Uterus (tissue), 4 donors: ENCODE measurements around the gene COL5A1. TPM values are rescaled to one million over a fixed set of nuclear protein-coding genes. Genes with fewer than 3 reads are reported as not detected.

ENCODE experiments used
- DNase-seq, 2 donors: peaks; one replicate each; pipeline ENCODE4 v3.0.0-alpha.2; 2019 to 2020
- H3K27ac ChIP-seq, 2 donors: fragments of 200-600 bp; sonication (generic); 1 replicate in 1 of 2; 2 replicates in 1 of 2; pipeline ENCODE4 v1.5.1; 2016 to 2018
- H3K27me3 ChIP-seq, 2 donors: fragments of 200-600 bp; sonication (generic); one replicate each; pipeline ENCODE4 v1.5.1; 2018 to 2019; ENCODE audit warnings: control low read depth in 1 of 2
- H3K36me3 ChIP-seq, 2 donors: fragments of 200-600 bp; sonication (generic); one replicate each; pipeline ENCODE4 v1.5.1; 2019; ENCODE audit warnings: control low read depth in 1 of 2
- H3K4me1 ChIP-seq, 2 donors: fragments of 200-600 bp; sonication (generic); one replicate each; pipeline ENCODE4 v1.5.1; 2018 to 2019; ENCODE audit warnings: control low read depth in 1 of 2
- H3K4me3 ChIP-seq, 2 donors: fragments of 200-600 bp; sonication (generic); 1 replicate in 1 of 2; 2 replicates in 1 of 2; pipeline ENCODE4 v1.5.1; 2018 to 2019; ENCODE audit warnings: mild to moderate bottlenecking in 1 of 2
- H3K9me3 ChIP-seq, 2 donors: fragments of 200-600 bp; sonication (generic); one replicate each; pipeline ENCODE4 v1.5.1; 2019; ENCODE audit warnings: control low read depth in 1 of 2
- CTCF ChIP-seq, 4 experiments: fragments of 200-600 bp in 2 of 4; fragments of 450-650 bp in 2 of 4; sonication (generic) in 2 of 4; IDR thresholded peaks; one replicate each; pipeline ENCODE4 v1.5.1; 2016 to 2019; ENCODE audit warnings: antibody characterized with exemption in 4 of 4, mild to moderate bottlenecking in 2 of 4, moderate library complexity in 1 of 4
- POLR2A ChIP-seq, 2 donors: fragments of 450-650 bp; IDR thresholded peaks; one replicate each; pipeline ENCODE4 v1.6.1; 2016; ENCODE audit warnings: antibody characterized with exemption in 2 of 2, mild to moderate bottlenecking in 1 of 2, moderate library complexity in 1 of 2
- intact Hi-C: fragments of 100-400 bp; cut with DNase I; formaldehyde crosslinking; loops from one replicate; pipeline ENCODE4 v1.15.1; 2023; ENCODE audit warnings: low total_unique reads
- total RNA-seq, 4 donors: library from RNA; depleted of rRNA in 3 of 4; stranded (reverse); fragments of >200 nt in 3 of 4; gene quantifications; one replicate each; pipeline versions ENCODE4 v1.1.0 to v1.2.4, GENCODE V29; 2014 to 2023
- donor health status: DM: yes; HTN: yes; CAD: no.

The COL5A1 gene
- total RNA-seq, 4 donors from 2014 or later, result 21.2 to 604 (median 129) TPM

- no peak for TF ChIP-seq POLR2A (IDR thresholded peaks at IDR 0.05)
- no peak for TF ChIP-seq CTCF (IDR thresholded peaks at IDR 0.05)
- intact Hi-C loops, result no loop called here
- no peak overlapping the region for H3K27ac ChIP-seq
- no peaks in the 10 kb centered on the region for H3K27me3 ChIP-seq
- DNase-seq, result no peak
- no peaks in the 10 kb centered on the region for H3K9me3 ChIP-seq
- H3K4me1 ChIP-seq, result no peaks in the 10 kb centered on the region
- H3K36me3 ChIP-seq, result no peaks in the 10 kb centered on the region
- no peak overlapping the region for H3K4me3 ChIP-seq
Observed at GRCh38 chr9:134726026-134726721, 84.6 kb downstream of the COL5A1 start.

GRCh38 chr9:134726722-134727034, 85.1 kb downstream of the COL5A1 start:
- TF ChIP-seq POLR2A (IDR thresholded peaks at IDR 0.05) (no peak), CTCF (IDR thresholded peaks at IDR 0.05) (no peak)
- no peak for DNase-seq
- Histone ChIP-seq H3K27ac (no peak overlapping the region), H3K36me3 (no peaks in the 10 kb centered on the region), H3K4me1 (no peaks in the 10 kb centered on the region), H3K27me3 (no peaks in the 10 kb centered on the region), H3K9me3 (no peaks in the 10 kb centered on the region), H3K4me3 (no peak overlapping the region)
- intact Hi-C loops, result no loop called here

- Histone ChIP-seq H3K4me1 (peaks cover 0 to 6% of the 10 kb centered on the region in 2 donors), H3K9me3 (no peaks in the 10 kb centered on the region), H3K36me3 (no peaks in the 10 kb centered on the region), H3K27me3 (no peaks in the 10 kb centered on the region), H3K27ac (no peak overlapping the region), H3K4me3 (no peak overlapping the region)
- DNase-seq, result no peak
- intact Hi-C loops, result no loop called here
- TF ChIP-seq POLR2A (IDR thresholded peaks at IDR 0.05), result no peak
- TF ChIP-seq CTCF (IDR thresholded peaks at IDR 0.05), result no peak
Observed at GRCh38 chr9:134728021-134728795, 86.6 kb downstream of the COL5A1 start.

GRCh38 chr9:134728801-134729495, 87.3 kb downstream of the COL5A1 start:
- Histone ChIP-seq H3K27me3 (no peaks in the 10 kb centered on the region), H3K36me3 (no peaks in the 10 kb centered on the region), H3K4me3 (no peak overlapping the region), H3K9me3 (no peaks in the 10 kb centered on the region), H3K27ac (no peak overlapping the region), H3K4me1 (peaks cover 0 to 12% of the 10 kb centered on the region in 2 donors)
- no peak for TF ChIP-seq POLR2A (IDR thresholded peaks at IDR 0.05)
- no peak for TF ChIP-seq CTCF (IDR thresholded peaks at IDR 0.05)
- intact Hi-C loops, result no loop called here
- DNase-seq, result no peak
